DMS53 (cell line): ENCODE measurements around the gene MYOCOS.

Experiments used
- DNase-seq: peaks from one replicate; lab custom pipeline; 2025; lab: John Stamatoyannopoulos, UW

MYOCOS gene

DNA sequence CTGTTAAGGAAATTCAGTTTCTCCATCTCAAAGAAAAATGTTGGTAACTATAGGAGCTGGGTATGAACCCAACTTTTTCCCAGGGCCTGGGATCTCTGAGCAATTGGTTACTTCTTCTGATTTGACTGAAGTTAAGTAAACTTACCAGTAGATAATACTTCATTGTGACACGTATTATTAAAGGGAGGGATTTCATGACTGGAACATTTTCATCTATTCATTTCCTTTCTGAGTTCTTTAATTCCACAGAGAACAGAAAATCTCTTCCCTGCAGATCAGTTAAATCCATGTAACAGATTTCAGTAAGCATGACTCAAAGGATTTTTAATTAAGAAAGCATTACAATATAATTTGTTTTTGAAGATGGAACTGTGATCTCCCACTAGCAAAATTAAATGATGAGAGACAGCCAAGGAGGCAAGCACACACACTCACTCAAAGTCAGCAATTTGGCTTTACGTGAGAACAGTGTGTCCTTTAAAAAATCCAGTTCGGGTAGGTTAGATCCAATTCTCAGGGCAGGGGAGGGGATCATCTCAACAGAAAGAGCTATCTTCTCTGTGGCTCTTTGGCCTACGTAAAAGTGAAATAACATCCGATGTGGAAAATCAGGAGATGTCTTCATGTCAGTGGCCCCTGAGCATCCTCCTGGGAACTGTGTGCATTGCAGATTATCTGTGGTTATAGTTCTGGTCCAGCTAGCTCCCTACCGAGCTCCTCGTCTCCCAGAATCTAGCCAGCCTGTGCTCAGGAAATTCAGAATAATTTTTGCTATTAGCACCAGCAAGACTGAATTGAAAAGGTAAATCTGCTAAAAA is 41.2 kb downstream of the MYOCOS start:
- DNase-seq: no peak

DNA sequence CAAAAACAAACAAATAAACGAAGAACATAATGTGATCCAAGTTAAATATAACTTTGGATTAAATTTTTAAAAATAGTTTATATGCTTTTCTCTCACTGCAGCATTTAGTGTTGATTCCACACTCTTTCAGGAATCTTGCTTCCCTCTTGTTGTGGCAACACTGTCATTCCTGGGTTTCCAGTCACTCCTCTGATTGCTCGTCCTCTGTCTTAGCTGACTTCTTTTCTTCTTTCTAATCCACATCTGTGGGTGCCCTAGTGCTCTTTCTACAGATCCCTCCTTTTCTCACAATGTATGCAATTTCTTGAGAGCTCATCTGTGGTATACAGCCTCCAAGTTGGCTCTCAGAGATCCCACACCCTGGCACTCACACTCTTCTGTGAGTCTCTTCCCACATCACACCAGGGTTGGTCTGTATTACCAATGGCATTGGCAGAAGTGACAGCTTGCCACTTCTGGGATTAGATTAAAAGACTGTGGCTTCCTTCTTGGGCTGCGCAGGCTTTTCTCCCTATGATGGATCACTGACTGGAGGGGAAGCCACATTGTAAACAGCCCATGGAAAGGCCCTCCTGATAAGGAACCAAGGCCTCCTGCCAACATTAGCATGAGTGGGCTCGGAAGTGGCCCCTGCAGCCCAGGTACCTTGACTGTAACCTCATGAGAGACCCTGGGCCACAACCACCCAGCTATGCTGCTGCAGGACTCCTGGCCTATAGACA is 42.0 kb downstream of the MYOCOS start:
- DNase-seq: no peak

- no peak for DNase-seq
Observed at GRCh38 chr1:171664976-171665375, 42.9 kb downstream of the MYOCOS start.

DNA sequence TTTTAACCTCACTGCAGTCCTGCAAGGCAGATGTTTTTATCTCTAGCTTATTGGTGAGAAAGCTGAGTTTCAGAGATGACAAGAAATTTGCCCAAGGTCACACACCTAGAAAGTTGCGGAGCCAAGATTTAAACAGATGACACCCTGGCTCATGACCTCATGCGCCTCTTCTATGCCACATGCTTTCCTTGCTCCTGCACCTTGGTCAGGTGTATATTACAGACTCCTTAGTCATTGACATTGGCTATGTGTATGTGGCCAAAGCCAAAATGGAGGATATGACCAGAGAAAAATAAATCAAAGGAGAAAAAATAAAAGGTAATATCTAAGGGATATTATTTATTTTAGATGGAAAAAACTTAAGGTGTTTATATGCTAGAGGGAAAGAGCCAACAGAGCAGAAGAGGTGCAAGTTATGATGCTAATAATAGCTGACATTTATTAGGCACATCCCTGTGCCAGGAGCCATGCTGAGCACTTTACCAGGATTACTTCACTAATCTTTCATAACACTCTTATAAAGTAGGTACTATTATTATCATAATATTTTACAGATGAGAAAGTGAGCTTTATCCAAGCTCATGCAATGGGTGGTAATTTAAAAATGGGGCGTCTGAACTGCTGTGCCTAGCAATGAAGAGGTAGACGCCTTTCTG is 44.2 kb downstream of the MYOCOS start:
- DNase-seq: no peak

DNA sequence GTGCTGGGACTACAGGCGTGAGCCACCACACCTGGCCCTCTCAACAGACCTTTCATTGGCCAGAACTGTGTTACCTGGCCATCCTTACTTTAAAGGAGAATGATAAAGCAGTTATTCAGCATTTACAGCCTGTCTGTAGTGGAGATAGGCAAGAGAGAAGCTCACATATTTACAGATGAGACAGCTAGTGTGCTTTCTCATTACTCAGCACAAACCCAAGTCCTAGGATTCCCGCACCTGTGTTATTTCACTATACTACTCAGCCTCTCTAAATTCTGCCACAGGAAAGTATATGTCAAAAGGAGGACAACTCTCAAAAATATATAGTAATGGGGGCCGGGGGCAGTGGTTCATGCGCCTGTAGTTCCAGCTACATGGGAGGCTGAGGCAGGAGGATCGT is 46.3 kb downstream of the MYOCOS start:
- no peak for DNase-seq

DNA sequence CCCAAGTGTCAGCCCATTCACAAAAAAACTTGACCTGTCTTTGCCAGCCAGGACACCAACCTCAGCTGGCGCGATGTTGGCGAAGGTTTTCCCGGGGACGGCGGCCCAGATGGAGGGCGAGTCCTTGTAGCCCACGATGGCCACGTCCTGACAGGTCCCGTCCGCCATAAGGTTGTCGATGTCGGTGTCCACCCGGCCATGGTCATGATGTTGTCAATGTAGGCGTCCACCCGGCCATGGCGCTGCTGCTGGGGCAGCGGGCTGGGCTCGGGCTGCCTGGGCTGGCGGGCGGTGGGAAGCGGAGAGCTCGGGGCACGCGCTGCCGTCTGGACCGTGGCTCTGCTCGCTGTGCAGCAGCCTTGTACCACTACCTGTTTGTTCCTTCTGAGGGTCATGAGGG is 48.7 kb downstream of the MYOCOS start:
- no peak for DNase-seq

DNA sequence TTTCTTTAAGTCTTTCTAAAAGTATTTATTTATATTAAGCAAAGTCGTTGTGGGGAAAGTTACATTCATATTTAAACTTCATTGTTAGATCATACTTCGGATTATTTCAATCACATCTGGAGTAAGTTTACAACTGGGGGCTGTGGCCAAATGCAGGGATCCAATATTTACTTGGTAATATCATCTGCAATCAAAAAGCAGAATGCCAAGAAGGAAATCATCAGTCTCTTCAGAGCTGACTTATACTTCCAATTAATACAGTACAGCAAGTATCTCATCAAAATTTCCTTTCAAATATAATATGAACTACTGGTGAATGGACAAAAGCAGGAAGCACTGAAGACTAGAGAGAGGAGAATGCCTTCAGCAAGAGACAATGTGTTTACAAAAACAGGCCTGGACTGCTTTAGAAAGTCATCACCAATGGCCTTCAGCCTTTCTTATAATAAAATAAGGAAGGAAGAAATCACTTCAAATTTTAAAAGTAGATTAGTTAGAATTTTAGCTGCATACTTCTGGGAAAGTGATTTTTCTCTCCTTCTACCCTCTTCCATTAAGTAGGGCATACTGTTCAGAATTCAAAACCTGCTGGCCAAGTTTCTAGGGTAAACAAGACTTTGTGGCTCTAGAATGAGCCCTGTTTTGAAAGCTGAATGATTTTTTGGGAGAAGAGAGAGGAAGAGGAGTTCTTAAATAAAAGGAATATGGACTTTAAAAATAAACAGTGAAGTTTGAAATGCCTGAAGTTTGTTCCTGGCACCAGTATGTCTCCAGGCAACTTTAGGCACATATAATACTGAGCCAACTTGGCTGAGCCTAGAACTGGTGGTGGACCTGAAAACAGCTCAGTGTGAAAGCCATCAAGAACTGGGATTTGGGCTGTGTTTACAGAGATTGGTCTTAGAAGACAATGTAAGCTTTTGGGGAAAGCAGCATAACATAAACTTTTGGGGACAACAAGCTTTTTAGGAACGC is 52.7 kb downstream of the MYOCOS start:
- DNase-seq: no peak
